ENCODE measurements around the gene MYOD1.

The MYOD1 gene

GRCh38 chr11:17697175-17697949, 22.0 kb upstream of the MYOD1 start:
- Histone ChIP-seq H4K20me1 (ENCODE audit: control insufficient read depth, insufficient read depth, low read depth, low read length) (no peaks in the 10 kb centered on the region), H3K4me3 (ENCODE audit: low read length) (no peak overlapping the region), H3K4me1 (ENCODE audit: control insufficient read depth, low read length) (no peaks in the 10 kb centered on the region), H3K36me3 (ENCODE audit: control insufficient read depth, low read length) (no peaks in the 10 kb centered on the region), H3K79me2 (ENCODE audit: control insufficient read depth, low read length) (no peaks in the 10 kb centered on the region), H3K27ac (ENCODE audit: low read depth, low read length) (no peak overlapping the region), H3K9me3 (ENCODE audit: control insufficient read depth, insufficient read depth, low read length) (no peaks in the 10 kb centered on the region), H3F3A (ENCODE audit: control insufficient read depth, insufficient read depth) (no peaks in the 10 kb centered on the region), H3K4me2 (ENCODE audit: low read length) (no peak overlapping the region), H3K27me3 (ENCODE audit: control insufficient read depth, low read length) (0 out of 2 replicates have a peak, but pooled peaks cover 1% of the 10 kb centered on the region), H3K9me2 (replicated peaks; ENCODE audit: control insufficient read depth, low read length) (no peaks in the 10 kb centered on the region)
- TF ChIP-seq CTCF (IDR thresholded peaks at IDR 0.05; ENCODE audit: low read depth, low read length, poor library complexity, severe bottlenecking) = no peak
- TF ChIP-seq EZH2phosphoT487 (IDR thresholded peaks at IDR 0.05; ENCODE audit: borderline replicate concordance, low read length) = no peak

- H3K4me1 ChIP-seq (ENCODE audit: control insufficient read depth, low read length) = no peaks in the 10 kb centered on the region
- H3K27ac ChIP-seq (ENCODE audit: low read depth, low read length) = no peak overlapping the region
- H4K20me1 ChIP-seq (ENCODE audit: control insufficient read depth, insufficient read depth, low read depth, low read length) = no peaks in the 10 kb centered on the region
- H3K9me2 ChIP-seq (replicated peaks; ENCODE audit: control insufficient read depth, low read length) = no peaks in the 10 kb centered on the region
- H3K27me3 ChIP-seq (ENCODE audit: control insufficient read depth, low read length) = no peaks in the 10 kb centered on the region
- TF ChIP-seq CTCF (IDR thresholded peaks at IDR 0.05; ENCODE audit: low read depth, low read length, poor library complexity, severe bottlenecking) (no peak), EZH2phosphoT487 (IDR thresholded peaks at IDR 0.05; ENCODE audit: borderline replicate concordance, low read length) (no peak)
- no peaks in the 10 kb centered on the region for H3K36me3 ChIP-seq (ENCODE audit: control insufficient read depth, low read length)
- no peaks in the 10 kb centered on the region for H3K79me2 ChIP-seq (ENCODE audit: control insufficient read depth, low read length)
- H3F3A ChIP-seq (ENCODE audit: control insufficient read depth, insufficient read depth) = no peaks in the 10 kb centered on the region
- H3K4me2 ChIP-seq (ENCODE audit: low read length) = no peak overlapping the region
- no peak overlapping the region for H3K4me3 ChIP-seq (ENCODE audit: low read length)
- H3K9me3 ChIP-seq (ENCODE audit: control insufficient read depth, insufficient read depth, low read length) = no peaks in the 10 kb centered on the region
Observed at GRCh38 chr11:17699147-17700114, 19.9 kb upstream of the MYOD1 start.

GRCh38 chr11:17700991-17701390, 18.4 kb upstream of the MYOD1 start:
- H3K9me2 ChIP-seq (replicated peaks; ENCODE audit: control insufficient read depth, low read length) = no peaks in the 10 kb centered on the region
- H3K4me2 ChIP-seq (ENCODE audit: low read length) = no peak overlapping the region
- H3K27ac ChIP-seq (ENCODE audit: low read depth, low read length) = no peak overlapping the region
- H3K9me3 ChIP-seq (ENCODE audit: control insufficient read depth, insufficient read depth, low read length) = no peaks in the 10 kb centered on the region
- H3F3A ChIP-seq (ENCODE audit: control insufficient read depth, insufficient read depth) = no peaks in the 10 kb centered on the region
- H3K4me3 ChIP-seq (ENCODE audit: low read length) = no peak overlapping the region
- H3K79me2 ChIP-seq (ENCODE audit: control insufficient read depth, low read length) = no peaks in the 10 kb centered on the region
- H3K4me1 ChIP-seq (ENCODE audit: control insufficient read depth, low read length) = no peaks in the 10 kb centered on the region
- no peaks in the 10 kb centered on the region for H4K20me1 ChIP-seq (ENCODE audit: control insufficient read depth, insufficient read depth, low read depth, low read length)
- H3K27me3 ChIP-seq (ENCODE audit: control insufficient read depth, low read length) = no peaks in the 10 kb centered on the region
- TF ChIP-seq CTCF (IDR thresholded peaks at IDR 0.05; ENCODE audit: low read depth, low read length, poor library complexity, severe bottlenecking) (no peak), EZH2phosphoT487 (IDR thresholded peaks at IDR 0.05; ENCODE audit: borderline replicate concordance, low read length) (no peak)
- no peaks in the 10 kb centered on the region for H3K36me3 ChIP-seq (ENCODE audit: control insufficient read depth, low read length)

Data from DOHH2 (cell line).